IMR-90 (cell line): ENCODE data around the gene APP. TPM values are rescaled to one million over a fixed set of nuclear protein-coding genes. Genes with fewer than 3 reads are reported as not detected.

Source experiments
- ATAC-seq: fragments of 200-7000 bp; cut with Tn5 transposase; 2 replicates; pipeline ENCODE4 v1.9.1; 2020; ENCODE audit warnings: low read depth, mild to moderate bottlenecking, moderate library complexity
- BruUV-seq: library from RNA; stranded (reverse); fragments of 400-500 nt; replicated peaks from 2 replicates; lab custom pipeline; 2021; lab: Mats Ljungman, UMichigan
- CTCF ChIA-PET: fragments of 300-600 bp; formaldehyde crosslinking; extraction: SDS; loops from one replicate; lab custom pipeline; 2021; ENCODE audit warnings: antibody characterized with exemption; lab: Yijun Ruan, JAX
- POLR2A ChIA-PET: fragments of 300-600 bp; sonication (Branson Sonifier 250); formaldehyde crosslinking; loops from one replicate; lab custom pipeline; 2022; ENCODE audit warnings: antibody characterized with exemption; ENCODE audit not compliant: unreplicated experiment; lab: Charles Lee
- DNase-seq: peaks from one replicate; pipeline ENCODE4 v3.0.0; 2013
- H2AFZ ChIP-seq: replicated peaks from 2 replicates; pipeline ENCODE3; 2013; ENCODE audit warnings: low read length, mild to moderate bottlenecking; ENCODE audit not compliant: poor library complexity
- H2AK5ac ChIP-seq: 2 replicates; pipeline ENCODE4 v1.6.1; 2013; ENCODE audit warnings: low read depth, low read length, inconsistent platforms
- H2AK9ac ChIP-seq: replicated peaks from 2 replicates; pipeline ENCODE3; 2013; ENCODE audit warnings: mild to moderate bottlenecking, low read depth, low read length, moderate library complexity; ENCODE audit not compliant: poor library complexity
- H2BK120ac ChIP-seq: 2 replicates; pipeline ENCODE4 v1.6.1; 2013; ENCODE audit warnings: low read depth, low read length, inconsistent platforms
- H2BK15ac ChIP-seq: 3 replicates; pipeline ENCODE4 v1.6.1; 2013; ENCODE audit warnings: low read depth, low read length, inconsistent platforms
- H2BK20ac ChIP-seq: 2 replicates; pipeline ENCODE4 v1.6.1; 2013; ENCODE audit warnings: low read depth, mild to moderate bottlenecking, inconsistent platforms, low read length, moderate library complexity
- H2BK5ac ChIP-seq: 2 replicates; pipeline ENCODE4 v1.6.1; 2013; ENCODE audit warnings: mild to moderate bottlenecking, low read depth, low read length, inconsistent platforms; ENCODE audit not compliant: poor library complexity, severe bottlenecking
- H3K14ac ChIP-seq: replicated peaks from 2 replicates; pipeline ENCODE4 v1.6.1; 2013; ENCODE audit warnings: low read depth, low read length, inconsistent platforms
- H3K18ac ChIP-seq: 2 replicates; pipeline ENCODE4 v1.6.1; 2013; ENCODE audit warnings: low read depth, low read length, control low read depth
- H3K23ac ChIP-seq: 2 replicates; pipeline ENCODE4 v1.6.1; 2013; ENCODE audit warnings: low read depth, low read length, inconsistent platforms
- H3K27ac ChIP-seq: 2 replicates; pipeline ENCODE4 v1.5.1; 2013; ENCODE audit warnings: mild to moderate bottlenecking, control low read depth, low read length; ENCODE audit not compliant: insufficient read depth
- H3K27me3 ChIP-seq: 2 replicates; pipeline ENCODE4 v1.6.1; 2013; ENCODE audit warnings: low read length; ENCODE audit not compliant: control insufficient read depth, insufficient read depth
- H3K36me3 ChIP-seq: 2 replicates; pipeline ENCODE4 v1.6.1; 2013; ENCODE audit warnings: low read length, mixed read lengths; ENCODE audit not compliant: control insufficient read depth, insufficient read depth
- H3K4ac ChIP-seq: 2 replicates; pipeline ENCODE4 v1.6.1; 2013; ENCODE audit warnings: low read depth, low read length, inconsistent platforms
- H3K4me1 ChIP-seq: 2 replicates; pipeline ENCODE4 v1.6.1; 2013; ENCODE audit warnings: low read length, mixed read lengths; ENCODE audit not compliant: control insufficient read depth, insufficient read depth
- H3K4me2 ChIP-seq: 2 replicates; pipeline ENCODE4 v1.6.1; 2013; ENCODE audit warnings: low read depth, mild to moderate bottlenecking, control low read depth, low read length, moderate library complexity
- H3K4me3 ChIP-seq: 2 replicates; pipeline ENCODE4 v1.5.1; 2013; ENCODE audit warnings: low read depth, mild to moderate bottlenecking, control low read depth, low read length, moderate library complexity; ENCODE audit not compliant: insufficient read depth
- H3K56ac ChIP-seq: 2 replicates; pipeline ENCODE4 v1.6.1; 2013; ENCODE audit warnings: low read length, inconsistent platforms; ENCODE audit not compliant: insufficient read depth; ENCODE audit errors: extremely low read depth
- H3K79me1 ChIP-seq, 2 experiments: 2 replicates each; pipeline ENCODE4 v1.6.1; 2013; ENCODE audit warnings: low read length in 2 of 2, inconsistent platforms in 1 of 2, low read depth in 1 of 2
- H3K9ac ChIP-seq: 2 replicates; pipeline ENCODE4 v1.6.1; 2013; ENCODE audit warnings: low read depth, low read length, control low read depth
- H3K9me1 ChIP-seq: 2 replicates; pipeline ENCODE4 v1.6.1; 2013; ENCODE audit warnings: low read length, inconsistent platforms; ENCODE audit not compliant: insufficient read depth
- H3K9me3 ChIP-seq: 2 replicates; pipeline ENCODE4 v1.6.1; 2013; ENCODE audit warnings: low read length; ENCODE audit not compliant: control insufficient read depth, insufficient read depth
- H4K20me1 ChIP-seq: 2 replicates; pipeline ENCODE4 v1.6.1; 2013; ENCODE audit warnings: low read length, inconsistent platforms; ENCODE audit not compliant: insufficient read depth
- H4K5ac ChIP-seq: 2 replicates; pipeline ENCODE4 v1.6.1; 2013; ENCODE audit warnings: mild to moderate bottlenecking, low read depth, low read length, control low read depth
- H4K8ac ChIP-seq, 2 experiments: 2 replicates each; pipeline ENCODE4 v1.6.1; 2013; ENCODE audit warnings: low read depth in 2 of 2, low read length in 2 of 2, control low read depth in 1 of 2, inconsistent platforms in 1 of 2
- H4K91ac ChIP-seq: 2 replicates; pipeline ENCODE4 v1.6.1; 2013; ENCODE audit warnings: low read depth, low read length, inconsistent platforms; ENCODE audit not compliant: insufficient read depth
- BHLHE40 ChIP-seq: fragments of 150-350 bp; IDR thresholded peaks from 2 replicates; pipeline ENCODE4 v1.6.1; 2016; ENCODE audit warnings: mild to moderate bottlenecking, low read depth, low read length
- CEBPB ChIP-seq: IDR thresholded peaks from 2 replicates; pipeline ENCODE4 v1.6.1; 2012; ENCODE audit warnings: low read depth, low read length, improper control_type of control experiment
- CHD1 ChIP-seq: IDR thresholded peaks from 2 replicates; pipeline ENCODE4 v1.6.1; 2012; ENCODE audit warnings: low read depth, low read length, improper control_type of control experiment
- FOS ChIP-seq: fragments of 150-350 bp; IDR thresholded peaks from 2 replicates; pipeline ENCODE4 v1.6.1; 2016; ENCODE audit warnings: low read depth, low read length
- MAFK ChIP-seq: IDR thresholded peaks from 2 replicates; pipeline ENCODE4 v1.6.1; 2012; ENCODE audit warnings: low read depth, low read length, improper control_type of control experiment
- MAZ ChIP-seq: IDR thresholded peaks from 2 replicates; pipeline ENCODE4 v1.6.1; 2012; ENCODE audit warnings: low read depth, mild to moderate bottlenecking, low read length, improper control_type of control experiment, moderate library complexity, borderline replicate concordance
- MXI1 ChIP-seq: IDR thresholded peaks from 2 replicates; pipeline ENCODE4 v1.6.1; 2012; ENCODE audit warnings: low read depth, mild to moderate bottlenecking, low read length, moderate library complexity, borderline replicate concordance
- NFE2L2 ChIP-seq: fragments of 150-350 bp; IDR thresholded peaks from 2 replicates; pipeline ENCODE4 v1.6.1; 2016; ENCODE audit warnings: low read depth, mild to moderate bottlenecking, low read length
- POLR2A ChIP-seq: IDR thresholded peaks from 2 replicates; pipeline ENCODE4 v1.6.1; 2012; ENCODE audit warnings: mild to moderate bottlenecking, low read depth, low read length
- RAD21 ChIP-seq: IDR thresholded peaks from 2 replicates; pipeline ENCODE4 v1.6.1; 2012; ENCODE audit warnings: low read length, improper control_type of control experiment
- RCOR1 ChIP-seq: IDR thresholded peaks from 2 replicates; pipeline ENCODE4 v1.6.1; 2012; ENCODE audit warnings: mild to moderate bottlenecking, low read length, improper control_type of control experiment; ENCODE audit not compliant: insufficient replicate concordance
- RFX5 ChIP-seq: IDR thresholded peaks from 2 replicates; pipeline ENCODE4 v1.8.0; 2012; ENCODE audit warnings: low read depth, mild to moderate bottlenecking, low read length, moderate library complexity
- SMC3 ChIP-seq: fragments of 150-350 bp; IDR thresholded peaks from 2 replicates; pipeline ENCODE4 v1.6.1; 2016; ENCODE audit warnings: low read depth, mild to moderate bottlenecking, antibody characterized with exemption, low read length, moderate library complexity
- whole genome bisulfite sequencing, 2 experiments: methylation state at CpG; one replicate each; pipeline versions ENCODE4 v1.1.5 to v1.1.7; 2013; ENCODE audit warnings: missing lambda C conversion rate in 2 of 2; ENCODE audit not compliant: insufficient read length in 1 of 2; ENCODE audit errors: extremely low coverage in 2 of 2; 5-methylcytosine and 5-hydroxymethylcytosine counted together
- dilution Hi-C: fragments of 300-500 bp; cut with HindIII; formaldehyde crosslinking; loops from one replicate; pipeline ENCODE4 v1.14.3; 2018; ENCODE audit warnings: low sequenced_read_pairs; ENCODE audit not compliant: unreplicated experiment
- in situ Hi-C: fragments of 300-500 bp; cut with MboI; formaldehyde crosslinking; loops from 3 replicates; pipeline ENCODE4 v1.14.3; 2019; ENCODE audit warnings: low sequenced_read_pairs, inconsistent platforms, mixed read lengths
- intact Hi-C: fragments of 100-400 bp; cut with micrococcal nuclease; formaldehyde crosslinking; loops from 2 replicates; pipeline ENCODE4 v1.10.0; 2022
- polyA plus RNA-seq, 3 experiments: library from polyadenylated mRNA; depleted of rRNA; stranded (reverse); fragments of >200 nt; gene quantifications; 2 replicates each; pipeline ENCODE4 v1.2.3, GENCODE V29; 2012; ENCODE audit warnings: low replicate concordance in 1 of 3
- total RNA-seq: library from RNA; depleted of rRNA; stranded (reverse); fragments of >200 nt; gene quantifications from 2 replicates; pipeline ENCODE4 v1.2.3, GENCODE V29; 2012
- TF ChIP-seq, protein P1 (sequence below): fragments of 150-350 bp; IDR thresholded peaks from 2 replicates; pipeline ENCODE4 v1.6.1; 2016; ENCODE audit warnings: low read depth, mild to moderate bottlenecking, low read length, moderate library complexity, borderline replicate concordance
- TF ChIP-seq, protein P2 (sequence below): conservative IDR thresholded peaks from 2 replicates; pipeline ENCODE4 v1.5.1; 2012; ENCODE audit warnings: mild to moderate bottlenecking, low read depth, low read length, improper control_type of control experiment
- TF ChIP-seq, protein P3 (sequence below): fragments of 150-350 bp; IDR thresholded peaks from 2 replicates; pipeline ENCODE4 v1.6.1; 2017; ENCODE audit warnings: mild to moderate bottlenecking, antibody characterized with exemption, low read length, low read depth

The APP gene
- total and polyA plus RNA-seq, 2 of the 4 experiments (the other 2 are of a cell fraction): 191 to 530 TPM

DNA sequence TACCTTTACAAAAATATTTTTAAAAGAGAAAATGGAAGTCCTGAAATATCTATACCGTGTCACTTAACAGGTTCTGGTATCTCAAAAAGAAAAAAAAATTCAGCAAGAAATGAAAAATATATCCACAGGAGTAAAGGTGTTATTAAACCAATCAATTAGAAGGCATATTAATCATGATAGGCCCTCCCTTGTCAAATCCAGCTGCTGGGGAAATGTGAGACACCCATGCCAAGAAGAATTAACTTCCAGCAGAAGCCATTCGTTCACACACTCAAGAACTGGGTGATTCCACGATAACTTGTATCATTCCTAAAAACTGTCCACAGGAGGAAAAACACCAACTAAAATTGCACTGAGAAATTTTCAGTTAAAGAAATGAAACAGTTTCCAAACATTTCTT, 57.6 kb downstream of the APP start:
- no peak overlapping the region for H3K18ac ChIP-seq
- no peak overlapping the region for H2BK5ac ChIP-seq
- intact Hi-C loops: no loop called here
- no peak overlapping the region for H3K4me2 ChIP-seq
- DNase-seq (no peak), ATAC-seq (no peak)
- WGBS, 2 experiments: no CpG with 5 or more reads among the region's 3 CpGs
- H3K79me1 ChIP-seq: peaks cover 42 to 66% of the 10 kb centered on the region in 2 experiments
- no peak overlapping the region for H2BK20ac ChIP-seq
- dilution Hi-C loops: no loop called here
- no peak overlapping the region for H3K9ac ChIP-seq
- H3K4me3 ChIP-seq: no peak overlapping the region
- peaks cover 11% of the 10 kb centered on the region for H3K9me1 ChIP-seq
- H2AFZ ChIP-seq: no peak overlapping the region
- H4K5ac ChIP-seq: no peak overlapping the region
- peaks cover 13% of the 10 kb centered on the region for H4K20me1 ChIP-seq
- H3K23ac ChIP-seq: no peak overlapping the region
- no peak overlapping the region for H3K27ac ChIP-seq
- H3K4me1 ChIP-seq: peaks cover 2% of the 10 kb centered on the region
- H3K9me3 ChIP-seq: no peaks in the 10 kb centered on the region
- H2AK5ac ChIP-seq: no peak overlapping the region
- no peak overlapping the region for H3K56ac ChIP-seq
- ChIA-PET POLR2A (no interaction called here), CTCF (interaction anchor here (0.9 kb wide), 1 partner anchor 9 kb away, joined by 3 read pairs; no protein-coding TSS in a partner anchor)
- in situ Hi-C loops: no loop called here
- no peak overlapping the region for H2BK15ac ChIP-seq
- no peak overlapping the region for H3K4ac ChIP-seq
- no peak overlapping the region for H2BK120ac ChIP-seq
- no peak overlapping the region for H4K8ac ChIP-seq
- H3K27me3 ChIP-seq: no peaks in the 10 kb centered on the region
- TF ChIP-seq SMC3 (no peak), NFE2L2 (no peak), BHLHE40 (no peak), RFX5 (no peak), CHD1 (no peak), RAD21 (no peak), FOS (no peak), POLR2A (no peak), MAZ (no peak), MXI1 (no peak), RCOR1 (no peak), CEBPB (no peak), MAFK (no peak)
- TF ChIP-seq, protein P1, sequence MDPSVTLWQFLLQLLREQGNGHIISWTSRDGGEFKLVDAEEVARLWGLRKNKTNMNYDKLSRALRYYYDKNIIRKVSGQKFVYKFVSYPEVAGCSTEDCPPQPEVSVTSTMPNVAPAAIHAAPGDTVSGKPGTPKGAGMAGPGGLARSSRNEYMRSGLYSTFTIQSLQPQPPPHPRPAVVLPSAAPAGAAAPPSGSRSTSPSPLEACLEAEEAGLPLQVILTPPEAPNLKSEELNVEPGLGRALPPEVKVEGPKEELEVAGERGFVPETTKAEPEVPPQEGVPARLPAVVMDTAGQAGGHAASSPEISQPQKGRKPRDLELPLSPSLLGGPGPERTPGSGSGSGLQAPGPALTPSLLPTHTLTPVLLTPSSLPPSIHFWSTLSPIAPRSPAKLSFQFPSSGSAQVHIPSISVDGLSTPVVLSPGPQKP: no peak
- TF ChIP-seq, protein P2, sequence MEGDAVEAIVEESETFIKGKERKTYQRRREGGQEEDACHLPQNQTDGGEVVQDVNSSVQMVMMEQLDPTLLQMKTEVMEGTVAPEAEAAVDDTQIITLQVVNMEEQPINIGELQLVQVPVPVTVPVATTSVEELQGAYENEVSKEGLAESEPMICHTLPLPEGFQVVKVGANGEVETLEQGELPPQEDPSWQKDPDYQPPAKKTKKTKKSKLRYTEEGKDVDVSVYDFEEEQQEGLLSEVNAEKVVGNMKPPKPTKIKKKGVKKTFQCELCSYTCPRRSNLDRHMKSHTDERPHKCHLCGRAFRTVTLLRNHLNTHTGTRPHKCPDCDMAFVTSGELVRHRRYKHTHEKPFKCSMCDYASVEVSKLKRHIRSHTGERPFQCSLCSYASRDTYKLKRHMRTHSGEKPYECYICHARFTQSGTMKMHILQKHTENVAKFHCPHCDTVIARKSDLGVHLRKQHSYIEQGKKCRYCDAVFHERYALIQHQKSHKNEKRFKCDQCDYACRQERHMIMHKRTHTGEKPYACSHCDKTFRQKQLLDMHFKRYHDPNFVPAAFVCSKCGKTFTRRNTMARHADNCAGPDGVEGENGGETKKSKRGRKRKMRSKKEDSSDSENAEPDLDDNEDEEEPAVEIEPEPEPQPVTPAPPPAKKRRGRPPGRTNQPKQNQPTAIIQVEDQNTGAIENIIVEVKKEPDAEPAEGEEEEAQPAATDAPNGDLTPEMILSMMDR: no peak
- TF ChIP-seq, protein P3, sequence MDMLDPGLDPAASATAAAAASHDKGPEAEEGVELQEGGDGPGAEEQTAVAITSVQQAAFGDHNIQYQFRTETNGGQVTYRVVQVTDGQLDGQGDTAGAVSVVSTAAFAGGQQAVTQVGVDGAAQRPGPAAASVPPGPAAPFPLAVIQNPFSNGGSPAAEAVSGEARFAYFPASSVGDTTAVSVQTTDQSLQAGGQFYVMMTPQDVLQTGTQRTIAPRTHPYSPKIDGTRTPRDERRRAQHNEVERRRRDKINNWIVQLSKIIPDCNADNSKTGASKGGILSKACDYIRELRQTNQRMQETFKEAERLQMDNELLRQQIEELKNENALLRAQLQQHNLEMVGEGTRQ: no peak
- H3K36me3 ChIP-seq: peaks cover 12% of the 10 kb centered on the region
- H4K91ac ChIP-seq: no peak overlapping the region
- no peak overlapping the region for H2AK9ac ChIP-seq
- H3K14ac ChIP-seq: no peak overlapping the region
- BruUV-seq: no TSS peak
